C1 segment of cervical spinal cord (tissue), 14 donors: ENCODE measurements around the gene ACBD5.
"Not testable (repeated sequence)": the region's sequence is repeated elsewhere in the genome, so short reads cannot be mapped to it uniquely, and the experiment has no call there.

Experiments used
- DNase-seq, 14 donors: peaks; one replicate each; lab custom pipeline; 2025; lab: John Stamatoyannopoulos, UW

The ACBD5 gene, protein sequence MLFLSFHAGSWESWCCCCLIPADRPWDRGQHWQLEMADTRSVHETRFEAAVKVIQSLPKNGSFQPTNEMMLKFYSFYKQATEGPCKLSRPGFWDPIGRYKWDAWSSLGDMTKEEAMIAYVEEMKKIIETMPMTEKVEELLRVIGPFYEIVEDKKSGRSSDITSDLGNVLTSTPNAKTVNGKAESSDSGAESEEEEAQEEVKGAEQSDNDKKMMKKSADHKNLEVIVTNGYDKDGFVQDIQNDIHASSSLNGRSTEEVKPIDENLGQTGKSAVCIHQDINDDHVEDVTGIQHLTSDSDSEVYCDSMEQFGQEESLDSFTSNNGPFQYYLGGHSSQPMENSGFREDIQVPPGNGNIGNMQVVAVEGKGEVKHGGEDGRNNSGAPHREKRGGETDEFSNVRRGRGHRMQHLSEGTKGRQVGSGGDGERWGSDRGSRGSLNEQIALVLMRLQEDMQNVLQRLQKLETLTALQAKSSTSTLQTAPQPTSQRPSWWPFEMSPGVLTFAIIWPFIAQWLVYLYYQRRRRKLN

GRCh38 chr10:27240212-27241009, at the start of gene ACBD5:
ACBD5 (minus strand) TSS chr10:27240797; CDS start chr10:27240688, 109 bp downstream.
- DNase-seq, result peak; percentile 36 to 91 (median 80)

- no peak for DNase-seq
Observed at GRCh38 chr10:27285093-27285492, 44.5 kb upstream of the ACBD5 start.

DNA sequence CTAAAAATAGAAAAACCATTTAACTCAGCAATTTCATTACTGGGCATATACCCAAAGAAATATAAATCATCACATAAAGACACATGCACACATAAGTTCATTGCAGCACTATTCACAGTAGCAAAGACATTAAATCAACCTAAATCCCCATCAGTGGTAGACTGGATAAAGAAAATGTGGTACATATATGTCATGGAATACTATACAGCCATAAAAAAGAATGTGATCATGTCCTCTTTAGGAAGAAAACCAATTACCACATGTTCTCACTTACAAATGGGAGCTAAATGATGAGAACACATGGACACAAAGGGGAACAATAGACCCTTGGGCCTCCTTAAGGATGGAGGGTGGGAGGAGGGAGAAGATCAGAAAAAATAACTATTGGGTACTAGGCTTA, 36.0 kb upstream of the ACBD5 start:
- DNase-seq, result no peak

DNA sequence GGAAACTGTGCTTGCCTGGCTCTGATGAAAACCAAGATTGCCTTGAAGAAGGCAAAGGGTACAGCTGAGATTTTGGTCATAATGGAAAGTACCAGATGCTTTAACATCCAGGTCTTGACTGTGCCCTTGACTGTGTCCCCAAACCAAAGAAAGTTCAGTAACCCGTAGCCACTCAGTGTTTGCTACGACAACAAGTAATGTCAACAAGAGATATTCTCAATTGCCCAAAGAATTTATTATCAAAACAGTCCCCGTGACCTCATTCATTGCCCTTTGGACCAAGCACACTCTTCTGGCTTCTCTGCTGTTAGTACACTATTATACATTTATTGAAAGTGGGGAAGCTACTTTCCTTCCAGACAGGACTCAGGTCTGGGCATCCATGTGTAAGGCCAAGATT, 25.4 kb upstream of the ACBD5 start:
- DNase-seq, result not testable (repeated sequence)

GRCh38 chr10:27262788-27263187, 22.2 kb upstream of the ACBD5 start:
- DNase-seq, result not testable (repeated sequence)

GRCh38 chr10:27258838-27259812, 18.5 kb upstream of the ACBD5 start:
- DNase-seq, result peak in 1 of 14 donors; percentile 41

DNA sequence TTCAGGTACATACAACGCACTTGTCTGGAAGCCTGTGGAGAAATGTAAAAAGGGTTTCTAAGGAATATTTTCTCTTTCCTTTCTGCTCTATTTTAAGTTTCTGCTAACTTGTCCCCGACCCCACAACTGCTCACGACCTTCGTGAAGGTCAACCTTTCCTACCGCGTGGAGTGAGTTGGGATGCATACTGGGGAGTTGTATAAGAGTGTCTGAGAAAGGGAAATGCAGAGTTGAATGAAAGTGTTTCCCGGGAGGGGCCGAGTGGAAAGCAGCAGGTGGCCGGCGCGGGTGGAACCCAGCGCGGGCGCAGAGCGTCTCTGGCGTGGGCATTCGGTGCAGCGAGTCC, 17.9 kb upstream of the ACBD5 start:
- no peak for DNase-seq

DNA sequence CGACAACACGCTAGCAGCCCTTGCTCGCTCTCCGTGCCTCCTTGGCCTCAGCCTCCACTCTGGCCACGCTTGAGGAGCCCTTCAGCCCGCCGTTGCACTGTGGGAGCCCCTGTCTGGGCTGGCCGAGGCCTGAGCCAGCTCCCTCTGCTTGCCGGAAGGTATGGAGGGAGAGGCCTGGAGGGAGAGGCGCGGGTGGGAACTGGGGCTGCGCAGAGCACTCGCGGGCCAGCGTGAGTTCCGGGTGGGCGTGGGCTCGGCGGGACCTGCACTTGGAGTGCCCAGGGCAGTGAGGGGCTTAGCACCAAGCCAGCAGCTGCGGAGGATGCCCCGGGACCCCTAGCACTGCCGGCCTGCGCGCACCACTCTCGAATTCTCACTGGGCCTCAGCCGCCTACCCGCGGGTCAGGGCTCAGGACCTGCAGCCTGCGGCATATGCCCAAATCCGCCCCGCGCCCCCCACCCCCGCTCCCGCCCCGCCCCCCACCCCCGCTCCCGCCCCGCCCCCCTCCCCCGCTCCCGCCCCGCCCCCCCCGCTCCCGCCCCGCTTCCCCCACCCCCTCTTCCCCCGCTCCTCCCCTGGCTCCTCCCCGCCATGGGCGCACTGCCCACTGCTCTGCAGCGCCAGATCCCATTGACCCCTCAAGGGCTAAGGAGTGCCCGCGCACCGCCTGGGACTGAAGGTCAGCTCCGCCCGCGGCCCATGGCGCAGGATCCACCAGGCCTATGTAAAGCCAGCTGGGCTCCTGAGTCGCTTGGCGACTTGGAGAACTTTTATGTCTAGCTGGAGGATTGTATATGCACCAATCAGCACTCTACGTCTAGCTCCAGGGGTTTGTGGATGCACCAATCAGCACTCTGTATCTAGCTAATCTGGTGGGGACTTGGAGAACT, 15.9 kb upstream of the ACBD5 start:
- DNase-seq, result no peak

- no peak for DNase-seq
Observed at GRCh38 chr10:27253576-27253975, 13.0 kb upstream of the ACBD5 start.

- DNase-seq, result peak in 4 of 14 donors; percentile 12 to 39 (median 16)
Observed at GRCh38 chr10:27252267-27253000, 11.8 kb upstream of the ACBD5 start.

- no peak for DNase-seq
Observed at GRCh38 chr10:27251554-27251953, 11.0 kb upstream of the ACBD5 start.

- no peak for DNase-seq
Observed at GRCh38 chr10:27248215-27248614, 7.6 kb upstream of the ACBD5 start.

- DNase-seq, result no peak
Observed at GRCh38 chr10:27247441-27247840, 6.8 kb upstream of the ACBD5 start.

DNA sequence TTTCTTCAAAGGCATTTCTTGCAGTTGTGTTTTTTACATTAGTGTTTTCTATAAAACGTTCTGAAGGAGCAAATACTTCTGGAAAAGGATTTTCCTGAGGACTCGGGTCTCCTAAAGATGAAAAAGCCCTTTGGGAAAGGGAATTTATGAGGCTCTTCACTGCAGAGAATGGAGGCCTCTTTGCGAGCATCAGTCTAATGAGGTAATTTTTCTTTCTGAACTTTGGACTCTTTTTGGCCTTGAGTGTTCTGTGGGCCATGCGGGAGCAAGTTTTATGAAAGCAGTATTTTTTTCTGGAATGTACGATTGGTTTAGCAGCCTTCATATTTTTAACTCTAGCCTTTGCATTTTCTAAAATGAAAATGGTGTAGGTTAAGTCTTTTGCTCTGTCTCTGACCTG, 6.4 kb upstream of the ACBD5 start:
- DNase-seq, result no peak

GRCh38 chr10:27245836-27246235, 5.2 kb upstream of the ACBD5 start:
- DNase-seq, result no peak

DNA sequence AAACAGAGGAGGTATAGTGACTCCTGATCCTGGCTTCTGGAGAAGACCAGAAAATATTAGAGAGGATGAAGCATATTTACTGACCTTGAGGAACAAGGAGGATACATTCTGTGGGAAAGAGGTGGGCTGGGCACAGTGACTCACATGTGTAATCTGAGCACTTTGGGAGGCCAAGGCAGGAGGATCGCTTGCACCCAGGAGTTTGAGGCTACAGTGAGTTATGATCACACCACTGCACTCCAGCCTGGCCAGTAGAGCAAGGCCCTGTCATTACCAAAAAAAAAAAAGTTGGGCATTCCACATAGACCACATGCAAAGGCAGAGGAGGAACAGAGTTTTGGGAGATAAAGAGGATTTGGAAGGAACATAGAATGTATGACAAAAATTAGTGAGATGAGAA, 4.4 kb upstream of the ACBD5 start:
- no peak for DNase-seq

- DNase-seq, result peak in 13 of 14 donors; percentile 15 to 72 (median 56)
Observed at GRCh38 chr10:27242951-27243551, 2.5 kb upstream of the ACBD5 start.

GRCh38 chr10:27242473-27242950, 1.9 kb upstream of the ACBD5 start:
- no peak for DNase-seq
